ENCODE data around the gene DNAH1. TPM values are rescaled to one million over a fixed set of nuclear protein-coding genes. Genes with fewer than 3 reads are reported as not detected.

Gene DNAH1
- total and polyA plus RNA-seq, 2 donors (not counting 1 experiment from before 2014, with no cell fraction given) = 47.2 to 59.2 TPM

GRCh38 chr3:52440671-52441070, 124.6 kb downstream of the DNAH1 start:
- Histone ChIP-seq H3K4me1 (ENCODE audit: control insufficient read depth in 2 of 2, insufficient read depth in 2 of 2, low read length in 2 of 2) (peaks cover 0 to 8% of the 10 kb centered on the region in 2 donors), H3K9me3 (ENCODE audit: control extremely low read depth in 1 of 3, control insufficient read depth in 2 of 3, insufficient read depth in 1 of 3, low read length in 2 of 3) (no peaks in the 10 kb centered on the region), H4K20me1 (ENCODE audit: control insufficient read depth, insufficient read depth, low read length, poor library complexity, severe bottlenecking) (no peaks in the 10 kb centered on the region), H3K27me3 (replicated peaks in 1 of 4; ENCODE audit: control extremely low read depth in 1 of 4, control insufficient read depth in 3 of 4, insufficient read depth in 4 of 4, low read length in 3 of 4) (no peaks in the 10 kb centered on the region), H3K27ac (ENCODE audit: low read length in 2 of 2) (no peak overlapping the region), H3K4me2 (replicated peaks; ENCODE audit: low read depth, low read length, poor library complexity, severe bottlenecking) (no peak overlapping the region), H3K36me3 (replicated peaks in 1 of 2; ENCODE audit: control extremely low read depth in 1 of 2, control insufficient read depth in 1 of 2, extremely low read depth in 1 of 2, insufficient read depth in 2 of 2, low read length in 1 of 2) (no peaks in the 10 kb centered on the region), H2AFZ (ENCODE audit: insufficient read depth, low read depth, low read length, poor library complexity, severe bottlenecking) (no peak overlapping the region), H3K9ac (ENCODE audit: low read length) (no peak overlapping the region), H3K4me3 (ENCODE audit: control extremely low read depth in 1 of 5, extremely low read depth in 1 of 5, insufficient read depth in 1 of 5, low read depth in 2 of 5, low read length in 4 of 5) (no peak overlapping the region), H3K79me2 (ENCODE audit: control insufficient read depth, insufficient read depth, low read length) (no peaks in the 10 kb centered on the region)
- ChIA-PET POLR2A (no interaction called here), CTCF (no interaction called here)
- no peak for TF ChIP-seq CTCF (IDR thresholded peaks at IDR 0.05)
- no peak for TF ChIP-seq EZH2 (IDR thresholded peaks at IDR 0.05; ENCODE audit: borderline replicate concordance, insufficient read depth, low read depth, low read length, poor library complexity, severe bottlenecking)
- H3K9me3 Mint-ChIP-seq (ENCODE audit: insufficient read depth) = no peaks in the 10 kb centered on the region
- no peak for DNase-seq
- H3K27ac Mint-ChIP-seq = no peak overlapping the region
- intact Hi-C loops (cut with micrococcal nuclease) = no loop called here
- H3K4me3 Mint-ChIP-seq = no peak overlapping the region
- no peak for ATAC-seq (ENCODE audit: low read depth)
- peaks cover 3% of the 10 kb centered on the region for H3K4me1 Mint-ChIP-seq
- WGBS (ENCODE audit: insufficient coverage) = 95% methylated on average over 13 of the region's 14 CpGs
- H3K27me3 Mint-ChIP-seq = no peaks in the 10 kb centered on the region

GRCh38 chr3:52441091-52441771, 125.1 kb downstream of the DNAH1 start:
- CTCF ChIA-PET = interaction anchor here (1.0 kb wide), 1 partner anchor 12 kb away, joined by 5 read pairs; no protein-coding TSS in a partner anchor
- ATAC-seq (ENCODE audit: low read depth) (no peak), DNase-seq (no peak)
- intact Hi-C loops (cut with micrococcal nuclease) = no loop called here
- Histone ChIP-seq H4K20me1 (ENCODE audit: control insufficient read depth, insufficient read depth, low read length, poor library complexity, severe bottlenecking) (no peaks in the 10 kb centered on the region), H3K9me3 (ENCODE audit: control extremely low read depth in 1 of 3, control insufficient read depth in 2 of 3, insufficient read depth in 1 of 3, low read length in 2 of 3) (no peaks in the 10 kb centered on the region), H2AFZ (ENCODE audit: insufficient read depth, low read depth, low read length, poor library complexity, severe bottlenecking) (no peak overlapping the region), H3K4me1 (ENCODE audit: control insufficient read depth in 2 of 2, insufficient read depth in 2 of 2, low read length in 2 of 2) (peaks cover 0 to 8% of the 10 kb centered on the region in 2 donors), H3K27me3 (replicated peaks in 1 of 4; ENCODE audit: control extremely low read depth in 1 of 4, control insufficient read depth in 3 of 4, insufficient read depth in 4 of 4, low read length in 3 of 4) (no peaks in the 10 kb centered on the region), H3K79me2 (ENCODE audit: control insufficient read depth, insufficient read depth, low read length) (no peaks in the 10 kb centered on the region), H3K4me2 (replicated peaks; ENCODE audit: low read depth, low read length, poor library complexity, severe bottlenecking) (no peak overlapping the region), H3K27ac (ENCODE audit: low read length in 2 of 2) (no peak overlapping the region), H3K9ac (ENCODE audit: low read length) (no peak overlapping the region), H3K4me3 (ENCODE audit: control extremely low read depth in 1 of 5, extremely low read depth in 1 of 5, insufficient read depth in 1 of 5, low read depth in 2 of 5, low read length in 4 of 5) (no peak overlapping the region), H3K36me3 (replicated peaks in 1 of 2; ENCODE audit: control extremely low read depth in 1 of 2, control insufficient read depth in 1 of 2, extremely low read depth in 1 of 2, insufficient read depth in 2 of 2, low read length in 1 of 2) (no peaks in the 10 kb centered on the region)
- H3K27ac Mint-ChIP-seq = no peak overlapping the region
- 94% methylated on average over 17 of the region's 23 CpGs for WGBS (ENCODE audit: insufficient coverage)
- H3K4me1 Mint-ChIP-seq = peaks cover 3% of the 10 kb centered on the region
- no peaks in the 10 kb centered on the region for H3K27me3 Mint-ChIP-seq
- no peak for TF ChIP-seq CTCF (IDR thresholded peaks at IDR 0.05)
- H3K4me3 Mint-ChIP-seq = no peak overlapping the region
- H3K9me3 Mint-ChIP-seq (ENCODE audit: insufficient read depth) = no peaks in the 10 kb centered on the region
- POLR2A ChIA-PET = no interaction called here
